HG03280 (cell line): ENCODE results near the gene SYT2.
"Not testable (repeated sequence)": the region's sequence is repeated elsewhere in the genome, so short reads cannot be mapped to it uniquely, and the experiment has no call there.

ENCODE experiments used
- ATAC-seq: cut with Tn5 transposase; IDR thresholded peaks from one replicate; pipeline ENCODE4 v1.9.1; 2021; ENCODE audit warnings: mild to moderate bottlenecking, moderate library complexity; ENCODE audit not compliant: unreplicated experiment

Gene SYT2

GRCh38 chr1:202644219-202645096 is 65.8 kb downstream of the SYT2 start:
- ATAC-seq: no peak

GRCh38 chr1:202643397-202644218 is 66.6 kb downstream of the SYT2 start:
- no peak for ATAC-seq

- ATAC-seq: no peak
Observed at GRCh38 chr1:202642619-202643291, 67.5 kb downstream of the SYT2 start.

- no peak for ATAC-seq
Observed at GRCh38 chr1:202642212-202642611, 68.0 kb downstream of the SYT2 start.

GRCh38 chr1:202639500-202639899 is 70.8 kb downstream of the SYT2 start:
- no peak for ATAC-seq

- ATAC-seq: not testable (repeated sequence)
Observed at GRCh38 chr1:202638701-202639305, 71.5 kb downstream of the SYT2 start.

- ATAC-seq: no peak
Observed at GRCh38 chr1:202638019-202638700, 72.1 kb downstream of the SYT2 start.

- not testable (repeated sequence) for ATAC-seq
Observed at GRCh38 chr1:202637321-202638018, 72.8 kb downstream of the SYT2 start.

GRCh38 chr1:202636171-202636570 is 74.1 kb downstream of the SYT2 start:
- ATAC-seq: not testable (repeated sequence)

GRCh38 chr1:202632241-202632640 is 78.0 kb downstream of the SYT2 start:
- no peak for ATAC-seq

- ATAC-seq: no peak
Observed at GRCh38 chr1:202631076-202631923, 79.0 kb downstream of the SYT2 start.

- ATAC-seq: no peak
Observed at GRCh38 chr1:202630541-202630940, 79.7 kb downstream of the SYT2 start.

GRCh38 chr1:202630096-202630495 is 80.2 kb downstream of the SYT2 start:
- not testable (repeated sequence) for ATAC-seq

GRCh38 chr1:202629257-202629811 is 80.9 kb downstream of the SYT2 start:
- peak; percentile 67 for ATAC-seq

- no peak for ATAC-seq
Observed at GRCh38 chr1:202628646-202629215, 81.5 kb downstream of the SYT2 start.

GRCh38 chr1:202627841-202628565 is 82.3 kb downstream of the SYT2 start:
- ATAC-seq: no peak

GRCh38 chr1:202627036-202627435 is 83.2 kb downstream of the SYT2 start:
- not testable (repeated sequence) for ATAC-seq
